NCI-H2171 treated with DMSO at 0.1 percent for 48 hours (cell line): ENCODE results near the gene NLRP9.

Experiments used
- DNase-seq: peaks from one replicate; lab custom pipeline; 2025; lab: John Stamatoyannopoulos, UW

Gene NLRP9

GRCh38 chr19:55703790-55704215 is 34.4 kb downstream of the NLRP9 start:
- no peak for DNase-seq

- no peak for DNase-seq
Observed at GRCh38 chr19:55702131-55702627, 36.0 kb downstream of the NLRP9 start.

- no peak for DNase-seq
Observed at GRCh38 chr19:55700813-55701212, 37.4 kb downstream of the NLRP9 start.

- no peak for DNase-seq
Observed at GRCh38 chr19:55699221-55699620, 39.0 kb downstream of the NLRP9 start.

- no peak for DNase-seq
Observed at GRCh38 chr19:55698256-55698655, 39.9 kb downstream of the NLRP9 start.

GRCh38 chr19:55697698-55698097 is 40.5 kb downstream of the NLRP9 start:
- DNase-seq, result no peak

- DNase-seq, result no peak
Observed at GRCh38 chr19:55697069-55697440, 41.1 kb downstream of the NLRP9 start.

GRCh38 chr19:55696301-55697068 is 41.7 kb downstream of the NLRP9 start:
- no peak for DNase-seq

- no peak for DNase-seq
Observed at GRCh38 chr19:55695511-55696290, 42.5 kb downstream of the NLRP9 start.

GRCh38 chr19:55694656-55695491 is 43.3 kb downstream of the NLRP9 start:
- no peak for DNase-seq

- DNase-seq, result no peak
Observed at GRCh38 chr19:55694241-55694655, 44.0 kb downstream of the NLRP9 start.

GRCh38 chr19:55693336-55693974 is 44.7 kb downstream of the NLRP9 start:
- DNase-seq, result no peak

GRCh38 chr19:55692681-55693081 is 45.5 kb downstream of the NLRP9 start:
- DNase-seq, result no peak

GRCh38 chr19:55691561-55692481 is 46.4 kb downstream of the NLRP9 start:
- no peak for DNase-seq

GRCh38 chr19:55690769-55691545 is 47.2 kb downstream of the NLRP9 start:
- no peak for DNase-seq

- no peak for DNase-seq
Observed at GRCh38 chr19:55690109-55690768, 48.0 kb downstream of the NLRP9 start.

GRCh38 chr19:55689411-55690108 is 48.6 kb downstream of the NLRP9 start:
- no peak for DNase-seq

- no peak for DNase-seq
Observed at GRCh38 chr19:55688422-55689218, 49.6 kb downstream of the NLRP9 start.
